Upper lobe of right lung (tissue), 1 donor: Measurements from ENCODE around the gene COPS8. TPM values are rescaled to one million over a fixed set of nuclear protein-coding genes. Genes with fewer than 3 reads are reported as not detected.

ENCODE experiments used
- ATAC-seq: fragments of 200-7000 bp; cut with Tn5 transposase; one replicate; pipeline ENCODE4 v1.9.1; 2020; ENCODE audit warnings: mild to moderate bottlenecking, moderate library complexity
- DNase-seq: peaks from one replicate; pipeline ENCODE4 v3.0.0-alpha.2; 2020
- H3K27ac ChIP-seq: fragments of 200-600 bp; one replicate; pipeline ENCODE4 v1.8.0; 2022
- H3K27me3 ChIP-seq: fragments of 200-600 bp; one replicate; pipeline ENCODE4 v1.8.0; 2022; ENCODE audit warnings: mild to moderate bottlenecking
- H3K36me3 ChIP-seq: fragments of 200-600 bp; one replicate; pipeline ENCODE4 v1.8.0; 2022
- H3K4me1 ChIP-seq: fragments of 200-600 bp; one replicate; pipeline ENCODE4 v1.8.0; 2022
- H3K4me3 ChIP-seq: fragments of 200-600 bp; one replicate; pipeline ENCODE4 v1.8.0; 2022; ENCODE audit warnings: mild to moderate bottlenecking
- H3K9me3 ChIP-seq: fragments of 200-600 bp; one replicate; pipeline ENCODE4 v1.8.0; 2022
- CTCF ChIP-seq: fragments of 200-600 bp; IDR thresholded peaks from one replicate; pipeline ENCODE4 v1.8.0; 2022; ENCODE audit warnings: antibody characterized with exemption
- intact Hi-C: fragments of 100-400 bp; cut with DNase I; formaldehyde crosslinking; loops from one replicate; pipeline ENCODE4 v1.11.0; 2022
- total RNA-seq: library from RNA; stranded (reverse); fragmentation: NEBNext Ultra II Directional; extraction: Animal tissue kit (Norgen Biotek cat#: 25700); gene quantifications from one replicate; pipeline ENCODE4 v1.2.1, GENCODE V29; 2021
- donor health status: DM: no; HTN: yes; CAD: no; lungs with severe emphysema.

COPS8 gene
- total RNA-seq, 1 donor from 2014 or later: 40.9 TPM

- H3K4me1 ChIP-seq: peaks cover 4% of the 10 kb centered on the region
- no peak overlapping the region for H3K4me3 ChIP-seq
- H3K9me3 ChIP-seq: no peaks in the 10 kb centered on the region
- DNase-seq: no peak
- intact Hi-C loops: no loop called here
- no peak for TF ChIP-seq CTCF
- H3K27ac ChIP-seq: no peak overlapping the region
- ATAC-seq: no peak
- H3K36me3 ChIP-seq: no peaks in the 10 kb centered on the region
- no peaks in the 10 kb centered on the region for H3K27me3 ChIP-seq
Measured at GRCh38 chr2:237065071-237065377, 20.7 kb upstream of the COPS8 start.

GRCh38 chr2:237066396-237066795, 19.3 kb upstream of the COPS8 start:
- Histone ChIP-seq H3K9me3 (no peaks in the 10 kb centered on the region), H3K27me3 (no peaks in the 10 kb centered on the region), H3K4me1 (no peaks in the 10 kb centered on the region), H3K4me3 (no peak overlapping the region), H3K36me3 (no peaks in the 10 kb centered on the region), H3K27ac (no peak overlapping the region)
- no peak for ATAC-seq
- intact Hi-C loops: no loop called here
- DNase-seq: no peak
- TF ChIP-seq CTCF: no peak

GRCh38 chr2:237068005-237068576, 17.6 kb upstream of the COPS8 start:
- intact Hi-C loops: no loop called here
- no peak for ATAC-seq
- no peaks in the 10 kb centered on the region for H3K9me3 ChIP-seq
- H3K27ac ChIP-seq: no peak overlapping the region
- H3K36me3 ChIP-seq: no peaks in the 10 kb centered on the region
- H3K4me3 ChIP-seq: no peak overlapping the region
- TF ChIP-seq CTCF: peak; percentile 6
- DNase-seq: no peak
- peaks cover 6% of the 10 kb centered on the region for H3K4me1 ChIP-seq
- H3K27me3 ChIP-seq: no peaks in the 10 kb centered on the region

GRCh38 chr2:237072067-237072931, 13.4 kb upstream of the COPS8 start:
- no peaks in the 10 kb centered on the region for H3K36me3 ChIP-seq
- peak; percentile 83 for ATAC-seq
- peaks cover 28% of the 10 kb centered on the region for H3K4me1 ChIP-seq
- peak; percentile 98 for TF ChIP-seq CTCF
- intact Hi-C loops: no loop called here
- H3K27ac ChIP-seq: no peak overlapping the region
- peak; percentile 80 for DNase-seq
- H3K27me3 ChIP-seq: no peaks in the 10 kb centered on the region
- H3K9me3 ChIP-seq: no peaks in the 10 kb centered on the region
- H3K4me3 ChIP-seq: no peak overlapping the region

GRCh38 chr2:237073552-237073951, 12.1 kb upstream of the COPS8 start:
- H3K9me3 ChIP-seq: no peaks in the 10 kb centered on the region
- ATAC-seq (peak; percentile 57), DNase-seq (no peak)
- no peak for TF ChIP-seq CTCF
- intact Hi-C loops: no loop called here
- H3K36me3 ChIP-seq: no peaks in the 10 kb centered on the region
- no peaks in the 10 kb centered on the region for H3K27me3 ChIP-seq
- H3K4me3 ChIP-seq: no peak overlapping the region
- peaks cover 28% of the 10 kb centered on the region for H3K4me1 ChIP-seq
- peak overlapping the region; percentile 56 for H3K27ac ChIP-seq
